ENCODE results near the gene FAT3. TPM values are rescaled to one million over a fixed set of nuclear protein-coding genes. Genes with fewer than 3 reads are reported as not detected.

Gene FAT3
- total and polyA plus RNA-seq, 2 of the 4 experiments (the other 2 are of a cell fraction) = 0.53 to 2.9 TPM

GRCh38 chr11:92216789-92217188 is 7.8 kb upstream of the FAT3 start:
- H3K9ac ChIP-seq (ENCODE audit: low read depth, low read length) = no peak overlapping the region
- H2BK5ac ChIP-seq (ENCODE audit: low read depth, low read length, poor library complexity, severe bottlenecking) = no peak overlapping the region
- peaks cover 3% of the 10 kb centered on the region for H3K27me3 ChIP-seq (ENCODE audit: control insufficient read depth, insufficient read depth, low read length)
- no peaks in the 10 kb centered on the region for H3K9me1 ChIP-seq (ENCODE audit: insufficient read depth, low read length)
- H3K23ac ChIP-seq (ENCODE audit: low read depth, low read length) = no peak overlapping the region
- no peaks in the 10 kb centered on the region for H3K36me3 ChIP-seq (ENCODE audit: control insufficient read depth, insufficient read depth, low read length)
- ATAC-seq (ENCODE audit: low read depth) (no peak), DNase-seq (no peak)
- H3K79me1 ChIP-seq (ENCODE audit: low read depth in 1 of 2, low read length in 2 of 2) = no peaks in the 10 kb centered on the region
- CTCF ChIA-PET = no interaction called here
- no peak for TF ChIP-seq RAD21 (IDR thresholded peaks at IDR 0.05; ENCODE audit: low read length)
- TF ChIP-seq MXI1 (IDR thresholded peaks at IDR 0.05; ENCODE audit: borderline replicate concordance, low read depth, low read length) = no peak
- no peak for TF ChIP-seq RCOR1 (IDR thresholded peaks at IDR 0.05; ENCODE audit: insufficient replicate concordance, low read length)
- no peak for TF ChIP-seq CHD1 (IDR thresholded peaks at IDR 0.05; ENCODE audit: low read depth, low read length)
- TF ChIP-seq USF2 (IDR thresholded peaks at IDR 0.05; ENCODE audit: low read depth, low read length) = no peak
- no peak overlapping the region for H4K8ac ChIP-seq (ENCODE audit: low read depth in 2 of 2, low read length in 2 of 2)
- no peak overlapping the region for H2BK120ac ChIP-seq (ENCODE audit: low read depth, low read length)
- H4K91ac ChIP-seq (ENCODE audit: insufficient read depth, low read depth, low read length) = no peak overlapping the region
- no peaks in the 10 kb centered on the region for H3K4me1 ChIP-seq (ENCODE audit: control insufficient read depth, insufficient read depth, low read length)
- no TSS peak for BruUV-seq (replicated peaks)
- H3K14ac ChIP-seq (replicated peaks; ENCODE audit: low read depth, low read length) = no peak overlapping the region
- H3K56ac ChIP-seq (ENCODE audit: extremely low read depth, insufficient read depth, low read length) = no peak overlapping the region
- H3K18ac ChIP-seq (ENCODE audit: low read depth, low read length) = no peak overlapping the region
- H2BK15ac ChIP-seq (ENCODE audit: low read depth, low read length) = no peak overlapping the region
- no CpG with 5 or more reads among the region's 3 CpGs for WGBS, 2 experiments (ENCODE audit: extremely low coverage in 2 of 2, insufficient read length in 1 of 2)
- no peak overlapping the region for H3K4me3 ChIP-seq (ENCODE audit: insufficient read depth, low read depth, low read length)
- no peak overlapping the region for H3K4me2 ChIP-seq (ENCODE audit: low read depth, low read length)
- no peak overlapping the region for H4K5ac ChIP-seq (ENCODE audit: low read depth, low read length)
- no peak overlapping the region for H2AFZ ChIP-seq (replicated peaks; ENCODE audit: low read length, poor library complexity)
- dilution Hi-C loops (cut with HindIII; ENCODE audit: low sequenced_read_pairs, unreplicated experiment) = no loop called here
- H3K27ac ChIP-seq (ENCODE audit: insufficient read depth, low read length) = no peak overlapping the region
- no peak overlapping the region for H3K4ac ChIP-seq (ENCODE audit: low read depth, low read length)
- in situ Hi-C loops (cut with MboI; ENCODE audit: low sequenced_read_pairs) = loop anchor here (10.0 to 25.0 kb wide), 2 partner anchors 321 to 668 kb away; no protein-coding TSS in a partner anchor
- POLR2A ChIA-PET (ENCODE audit: unreplicated experiment) = no interaction called here
- H4K20me1 ChIP-seq (ENCODE audit: insufficient read depth, low read length) = no peaks in the 10 kb centered on the region
- H2AK5ac ChIP-seq (ENCODE audit: low read depth, low read length) = no peak overlapping the region
- no peak overlapping the region for H2BK20ac ChIP-seq (ENCODE audit: low read depth, low read length)
- intact Hi-C loops (cut with micrococcal nuclease) = loop anchor here (10.0 kb wide), 1 partner anchor 58 kb away; no protein-coding TSS in a partner anchor
- H2AK9ac ChIP-seq (replicated peaks; ENCODE audit: low read depth, low read length, poor library complexity) = no peak overlapping the region
- no peaks in the 10 kb centered on the region for H3K9me3 ChIP-seq (ENCODE audit: control insufficient read depth, insufficient read depth, low read length)

Measured in IMR-90 (cell line).